ENCODE results near the gene NALF2.

NALF2 gene

GRCh38 chrX:69505772-69506616 lies 1.9 kb downstream of the NALF2 start:
- H3K4me3 ChIP-seq (ENCODE audit: low read length) = no peak overlapping the region
- H3K27me3 ChIP-seq (ENCODE audit: control insufficient read depth, insufficient read depth, low read length) = peaks cover 17% of the 10 kb centered on the region
- H3K9me3 ChIP-seq (ENCODE audit: control insufficient read depth, low read length) = no peaks in the 10 kb centered on the region
- no peaks in the 10 kb centered on the region for H3K4me1 ChIP-seq (ENCODE audit: control insufficient read depth, insufficient read depth, low read length)
- no peak overlapping the region for H3K9ac ChIP-seq (ENCODE audit: low read length)
- no peaks in the 10 kb centered on the region for H3K36me3 ChIP-seq (ENCODE audit: control insufficient read depth, insufficient read depth, low read length)

DNA sequence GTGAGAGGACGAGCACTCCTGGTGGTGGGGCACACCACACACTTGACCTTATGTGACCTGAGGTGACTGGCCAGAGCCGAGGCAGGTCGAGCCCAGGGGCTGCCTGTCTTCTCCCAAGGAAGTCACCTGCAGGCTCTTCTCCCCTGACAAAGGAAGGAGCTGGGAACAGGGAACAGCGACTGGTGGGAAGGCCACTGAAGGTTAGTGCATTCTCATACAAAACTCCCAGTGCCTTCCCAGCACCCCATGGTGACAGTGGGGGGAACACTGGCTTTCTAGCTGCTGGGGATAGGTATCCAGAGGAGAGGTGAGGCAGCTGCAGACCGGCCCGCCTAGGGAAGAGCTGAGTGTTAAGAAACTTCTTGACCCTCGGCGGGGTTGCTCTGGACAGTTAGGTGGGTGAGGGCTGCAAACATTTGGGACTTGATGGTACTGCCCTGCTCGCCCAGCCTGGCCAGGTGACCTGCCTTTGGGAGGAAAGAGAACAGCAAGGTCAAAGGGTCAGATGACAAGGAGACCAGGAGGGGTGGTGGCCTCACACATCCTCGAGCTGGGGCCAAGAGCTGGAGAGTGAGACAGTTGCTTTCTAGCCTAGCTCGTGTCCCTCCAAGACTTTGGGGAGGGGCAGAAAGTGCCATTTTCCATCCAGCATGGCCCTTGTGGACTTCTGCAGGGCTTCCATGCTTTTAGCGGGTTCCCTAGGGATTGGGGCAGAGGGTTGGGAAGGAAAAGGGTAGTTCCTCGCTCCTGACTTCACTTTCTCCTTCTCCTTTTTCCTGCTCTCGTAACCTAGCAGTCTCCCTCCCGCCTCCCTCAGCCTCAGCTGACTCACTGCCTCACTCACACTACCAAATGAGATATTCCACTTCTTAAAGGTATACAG lies 2.7 kb downstream of the NALF2 start:
- H3K27me3 ChIP-seq (ENCODE audit: control insufficient read depth, insufficient read depth, low read length) = peaks cover 17% of the 10 kb centered on the region
- no peak overlapping the region for H3K4me3 ChIP-seq (ENCODE audit: low read length)

DNA sequence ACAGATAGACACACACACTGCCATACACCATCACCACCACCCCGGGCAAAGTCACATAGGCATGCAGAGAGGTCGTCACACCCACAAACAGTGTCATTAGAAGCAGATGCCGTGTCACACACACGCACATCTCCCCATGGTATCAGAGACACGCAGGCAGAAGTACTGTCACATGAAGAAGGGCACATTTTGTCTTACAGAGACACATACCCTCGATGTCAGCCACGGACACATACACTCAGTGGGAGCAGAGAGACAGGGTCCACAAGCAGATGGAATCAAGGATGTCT lies 3.3 kb downstream of the NALF2 start:
- Histone ChIP-seq H3K9ac (ENCODE audit: low read length) (no peak overlapping the region), H3K36me3 (ENCODE audit: control insufficient read depth, insufficient read depth, low read length) (no peaks in the 10 kb centered on the region), H3K4me3 (ENCODE audit: low read length) (no peak overlapping the region), H3K9me3 (ENCODE audit: control insufficient read depth, low read length) (no peaks in the 10 kb centered on the region), H3K4me1 (ENCODE audit: control insufficient read depth, insufficient read depth, low read length) (no peaks in the 10 kb centered on the region), H3K27me3 (ENCODE audit: control insufficient read depth, insufficient read depth, low read length) (peaks cover 17% of the 10 kb centered on the region)

More for the DNA sequence above, 2.7 kb downstream of the NALF2 start:
- no peaks in the 10 kb centered on the region for H3K36me3 ChIP-seq (ENCODE audit: control insufficient read depth, insufficient read depth, low read length)
- H3K9ac ChIP-seq (ENCODE audit: low read length) = no peak overlapping the region
- no peaks in the 10 kb centered on the region for H3K4me1 ChIP-seq (ENCODE audit: control insufficient read depth, insufficient read depth, low read length)
- H3K9me3 ChIP-seq (ENCODE audit: control insufficient read depth, low read length) = no peaks in the 10 kb centered on the region

- Histone ChIP-seq H3K4me3 (ENCODE audit: low read length) (no peak overlapping the region), H3K4me1 (ENCODE audit: control insufficient read depth, insufficient read depth, low read length) (no peaks in the 10 kb centered on the region), H3K9me3 (ENCODE audit: control insufficient read depth, low read length) (no peaks in the 10 kb centered on the region), H3K36me3 (ENCODE audit: control insufficient read depth, insufficient read depth, low read length) (no peaks in the 10 kb centered on the region), H3K9ac (ENCODE audit: low read length) (no peak overlapping the region), H3K27me3 (ENCODE audit: control insufficient read depth, insufficient read depth, low read length) (peaks cover 17% of the 10 kb centered on the region)
Measured at GRCh38 chrX:69508610-69509009, 4.5 kb downstream of the NALF2 start.

GRCh38 chrX:69510137-69510715 lies 6.1 kb downstream of the NALF2 start:
- H3K4me1 ChIP-seq (ENCODE audit: control insufficient read depth, insufficient read depth, low read length) = no peaks in the 10 kb centered on the region
- H3K27me3 ChIP-seq (ENCODE audit: control insufficient read depth, insufficient read depth, low read length) = peaks cover 17% of the 10 kb centered on the region
- no peak overlapping the region for H3K4me3 ChIP-seq (ENCODE audit: low read length)

DNA sequence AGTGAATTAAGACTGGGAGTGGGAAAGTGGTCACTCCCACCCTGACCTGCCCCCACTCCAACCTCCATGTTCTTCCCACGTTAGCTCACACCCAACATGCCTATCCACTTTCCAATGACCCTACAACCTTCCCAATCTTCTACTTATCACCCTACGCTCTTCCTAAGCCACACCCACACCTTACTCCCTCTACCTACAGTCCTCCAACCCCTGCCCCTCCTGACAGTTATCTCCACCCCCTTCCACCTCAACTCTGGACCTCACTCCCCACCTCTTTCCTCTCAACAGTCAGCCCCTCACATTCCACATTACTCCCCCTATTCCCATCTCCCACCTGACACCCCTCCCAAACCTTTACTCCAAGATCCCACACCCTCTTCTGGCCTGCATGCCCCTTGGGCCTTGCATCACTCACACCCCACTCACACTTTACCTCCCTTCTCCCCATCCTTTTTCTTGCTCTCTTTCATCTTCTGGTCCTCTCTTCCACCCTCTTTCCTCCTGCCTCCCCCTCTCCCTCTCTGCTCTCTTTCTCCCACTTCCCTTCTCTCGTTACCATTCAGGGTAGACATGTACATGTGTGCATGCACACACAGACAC lies 6.9 kb downstream of the NALF2 start:
- H3K4me1 ChIP-seq (ENCODE audit: control insufficient read depth, insufficient read depth, low read length) = no peaks in the 10 kb centered on the region
- peaks cover 12% of the 10 kb centered on the region for H3K27me3 ChIP-seq (ENCODE audit: control insufficient read depth, insufficient read depth, low read length)
- no peak overlapping the region for H3K9ac ChIP-seq (ENCODE audit: low read length)
- H3K36me3 ChIP-seq (ENCODE audit: control insufficient read depth, insufficient read depth, low read length) = no peaks in the 10 kb centered on the region
- no peak overlapping the region for H3K4me3 ChIP-seq (ENCODE audit: low read length)
- H3K9me3 ChIP-seq (ENCODE audit: control insufficient read depth, low read length) = no peaks in the 10 kb centered on the region

More at GRCh38 chrX:69510137-69510715, 6.1 kb downstream of the NALF2 start:
- Histone ChIP-seq H3K9ac (ENCODE audit: low read length) (no peak overlapping the region), H3K9me3 (ENCODE audit: control insufficient read depth, low read length) (no peaks in the 10 kb centered on the region), H3K36me3 (ENCODE audit: control insufficient read depth, insufficient read depth, low read length) (no peaks in the 10 kb centered on the region)

DNA sequence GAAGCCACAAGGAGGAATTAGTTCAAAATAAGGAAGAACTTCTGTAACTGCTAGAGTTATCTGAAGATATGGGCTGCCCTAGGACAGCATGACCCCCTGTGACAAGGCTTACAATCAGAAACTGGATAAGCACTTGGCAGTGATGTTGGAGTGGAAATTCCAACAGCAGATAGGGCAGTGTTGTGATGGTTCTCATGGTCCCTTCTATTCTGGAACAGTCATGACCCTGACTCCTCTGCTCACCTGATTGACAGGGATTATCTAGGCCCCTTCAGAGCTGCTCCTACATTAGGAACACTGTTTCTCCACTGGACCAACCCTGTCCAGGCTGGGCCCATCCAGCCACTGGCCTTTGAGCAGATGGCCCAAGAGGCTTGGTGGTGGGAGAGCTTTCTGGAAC lies 17.9 kb downstream of the NALF2 start:
- Histone ChIP-seq H3K36me3 (ENCODE audit: control insufficient read depth, insufficient read depth, low read length) (no peaks in the 10 kb centered on the region), H3K27me3 (ENCODE audit: control insufficient read depth, insufficient read depth, low read length) (no peaks in the 10 kb centered on the region), H3K4me3 (ENCODE audit: low read length) (no peak overlapping the region)

DNA sequence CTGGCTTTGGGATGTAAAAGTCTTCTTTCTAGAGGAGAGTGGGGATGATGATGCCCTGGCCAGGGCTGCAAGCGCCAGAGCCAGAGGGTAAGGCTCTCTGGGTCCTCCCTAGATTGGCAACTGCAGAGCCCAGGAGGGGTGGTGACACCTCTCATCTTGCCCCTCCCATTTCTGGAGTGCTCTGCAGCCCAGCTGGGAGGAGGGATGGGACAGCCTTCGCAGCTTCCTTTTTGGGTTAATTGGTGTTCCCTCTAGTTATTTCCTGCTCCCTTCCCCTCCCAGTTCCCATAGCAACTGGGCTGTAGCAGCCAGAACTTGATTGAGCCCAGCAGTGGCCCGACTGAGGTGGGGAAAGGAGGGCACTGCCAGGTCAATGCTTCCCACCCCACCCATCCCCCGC lies 19.2 kb downstream of the NALF2 start:
- Histone ChIP-seq H3K9ac (ENCODE audit: low read length) (no peak overlapping the region), H3K4me3 (ENCODE audit: low read length) (no peak overlapping the region)

More for the DNA sequence above, 17.9 kb downstream of the NALF2 start:
- Histone ChIP-seq H3K4me1 (ENCODE audit: control insufficient read depth, insufficient read depth, low read length) (no peaks in the 10 kb centered on the region), H3K9me3 (ENCODE audit: control insufficient read depth, low read length) (no peaks in the 10 kb centered on the region), H3K9ac (ENCODE audit: low read length) (no peak overlapping the region)

DNA sequence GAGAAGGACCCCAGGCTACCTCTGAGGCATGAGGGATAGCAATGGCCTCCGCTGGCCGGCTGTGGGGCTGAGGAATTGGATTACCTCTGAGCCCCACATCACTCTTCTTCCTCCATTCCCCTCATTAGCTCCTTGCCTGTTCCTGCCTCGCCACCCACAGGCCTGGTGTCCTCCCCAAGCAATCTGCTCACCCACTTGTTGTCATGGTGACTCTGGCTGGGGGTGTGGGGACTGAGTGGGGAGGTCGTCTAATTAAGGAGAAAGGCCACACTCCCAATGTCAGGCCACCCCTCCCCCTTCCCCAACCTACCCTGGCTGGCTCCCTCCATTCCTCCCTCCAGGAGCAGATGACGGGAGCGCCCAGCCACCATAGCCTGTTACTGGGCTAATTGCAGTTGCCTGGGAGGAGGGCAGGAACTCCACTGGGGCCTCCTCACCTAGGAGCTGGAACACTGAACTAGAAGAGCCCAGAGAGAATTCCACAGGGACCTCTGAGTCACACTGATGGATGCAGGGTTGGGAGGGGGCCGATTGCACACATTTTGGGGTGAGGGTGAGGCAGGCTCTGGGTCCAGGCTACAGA lies 20.7 kb downstream of the NALF2 start:
- Histone ChIP-seq H3K4me3 (ENCODE audit: low read length) (no peak overlapping the region), H3K4me1 (ENCODE audit: control insufficient read depth, insufficient read depth, low read length) (no peaks in the 10 kb centered on the region), H3K9me3 (ENCODE audit: control insufficient read depth, low read length) (no peaks in the 10 kb centered on the region), H3K9ac (ENCODE audit: low read length) (no peak overlapping the region), H3K27me3 (ENCODE audit: control insufficient read depth, insufficient read depth, low read length) (no peaks in the 10 kb centered on the region), H3K36me3 (ENCODE audit: control insufficient read depth, insufficient read depth, low read length) (no peaks in the 10 kb centered on the region)

More for the DNA sequence above, 19.2 kb downstream of the NALF2 start:
- Histone ChIP-seq H3K36me3 (ENCODE audit: control insufficient read depth, insufficient read depth, low read length) (no peaks in the 10 kb centered on the region), H3K9me3 (ENCODE audit: control insufficient read depth, low read length) (no peaks in the 10 kb centered on the region), H3K27me3 (ENCODE audit: control insufficient read depth, insufficient read depth, low read length) (no peaks in the 10 kb centered on the region), H3K4me1 (ENCODE audit: control insufficient read depth, insufficient read depth, low read length) (no peaks in the 10 kb centered on the region)

DNA sequence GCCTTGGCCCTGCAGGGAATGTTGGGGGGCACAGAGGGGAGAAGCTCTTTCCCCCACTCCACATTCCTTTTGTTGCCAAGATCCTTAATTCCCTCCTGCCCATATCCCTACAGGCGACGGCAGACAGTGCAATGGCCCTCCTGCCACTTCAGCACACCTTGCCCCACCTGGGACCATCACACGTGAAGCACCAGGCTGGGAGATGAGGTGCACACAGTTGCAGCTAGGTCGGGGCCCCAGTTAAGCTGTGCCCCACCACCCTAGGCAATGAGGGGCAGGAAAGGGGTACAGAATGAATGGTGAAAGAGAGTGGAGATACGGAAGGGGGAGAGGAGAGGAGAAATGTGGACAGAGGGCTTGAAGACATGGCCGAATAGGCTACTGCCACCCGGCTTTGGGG lies 26.2 kb downstream of the NALF2 start:
- H3K27me3 ChIP-seq (ENCODE audit: control insufficient read depth, insufficient read depth, low read length) = no peaks in the 10 kb centered on the region
- H3K36me3 ChIP-seq (ENCODE audit: control insufficient read depth, insufficient read depth, low read length) = no peaks in the 10 kb centered on the region
- H3K4me1 ChIP-seq (ENCODE audit: control insufficient read depth, insufficient read depth, low read length) = no peaks in the 10 kb centered on the region
- H3K9ac ChIP-seq (ENCODE audit: low read length) = no peak overlapping the region
- no peak overlapping the region for H3K4me3 ChIP-seq (ENCODE audit: low read length)
- H3K9me3 ChIP-seq (ENCODE audit: control insufficient read depth, low read length) = no peaks in the 10 kb centered on the region

DNA sequence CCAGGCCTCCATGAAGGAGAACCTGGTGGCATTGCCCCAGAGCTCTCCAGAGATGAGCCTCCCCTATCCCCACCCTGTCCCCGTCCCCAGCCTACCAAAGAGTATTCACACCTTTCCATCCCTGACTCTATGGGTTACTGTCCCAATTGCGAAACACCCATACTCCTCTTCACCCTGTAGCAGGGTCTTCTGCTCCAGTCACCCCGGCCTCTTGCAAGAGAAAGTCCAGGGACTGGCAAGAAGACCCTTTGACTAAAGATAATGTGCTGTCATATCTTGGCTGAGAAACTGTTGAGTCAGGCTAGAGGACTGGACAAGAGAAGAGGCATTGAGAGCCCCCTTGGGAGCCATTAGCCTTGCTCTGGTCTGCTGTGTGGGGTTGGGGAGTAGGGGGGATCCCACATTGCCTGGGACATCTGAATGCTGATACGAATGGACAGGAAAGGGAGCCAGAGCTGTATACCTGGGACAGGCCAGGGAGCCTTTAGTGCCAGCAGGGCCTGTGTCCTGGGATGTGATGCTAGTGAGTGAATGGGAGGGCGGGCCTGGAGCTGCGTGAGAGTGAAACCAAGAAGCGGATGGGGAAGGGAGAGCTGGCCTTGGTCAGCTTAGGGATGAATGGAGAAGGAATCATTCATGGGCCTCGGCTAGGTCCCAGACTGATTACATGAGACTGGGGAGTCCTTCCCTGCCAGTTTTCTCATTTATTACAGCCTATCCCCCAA lies 27.1 kb downstream of the NALF2 start:
- H3K9ac ChIP-seq (ENCODE audit: low read length) = no peak overlapping the region

More for the DNA sequence above, 27.1 kb downstream of the NALF2 start:
- no peaks in the 10 kb centered on the region for H3K27me3 ChIP-seq (ENCODE audit: control insufficient read depth, insufficient read depth, low read length)
- H3K4me3 ChIP-seq (ENCODE audit: low read length) = no peak overlapping the region
- no peaks in the 10 kb centered on the region for H3K4me1 ChIP-seq (ENCODE audit: control insufficient read depth, insufficient read depth, low read length)
- H3K36me3 ChIP-seq (ENCODE audit: control insufficient read depth, insufficient read depth, low read length) = no peaks in the 10 kb centered on the region
- no peaks in the 10 kb centered on the region for H3K9me3 ChIP-seq (ENCODE audit: control insufficient read depth, low read length)
